Osteocyte (in vitro differentiated cells): Measurements from ENCODE around the gene DHX38. TPM values are rescaled to one million over a fixed set of nuclear protein-coding genes. Genes with fewer than 3 reads are reported as not detected.

Experiments
- DNase-seq: peaks from one replicate; pipeline ENCODE4 v3.0.0; 2021; ENCODE audit warnings: mixed read lengths; ENCODE audit not compliant: unreplicated experiment; ENCODE audit errors: extremely low spot score
- H3K27ac Mint-ChIP-seq: one replicate; pipeline ENCODE4 v1.8.0; 2021; ENCODE audit warnings: mild to moderate bottlenecking, mixed read lengths; ENCODE audit not compliant: unreplicated experiment
- H3K27me3 Mint-ChIP-seq: one replicate; pipeline ENCODE4 v1.8.0; 2021; ENCODE audit warnings: mixed read lengths; ENCODE audit not compliant: unreplicated experiment
- H3K36me3 Mint-ChIP-seq: one replicate; pipeline ENCODE4 v1.8.0; 2021; ENCODE audit warnings: mixed read lengths; ENCODE audit not compliant: unreplicated experiment
- H3K4me1 Mint-ChIP-seq: one replicate; pipeline ENCODE4 v1.8.0; 2021; ENCODE audit warnings: mixed read lengths; ENCODE audit not compliant: unreplicated experiment
- H3K4me3 Mint-ChIP-seq: one replicate; pipeline ENCODE4 v1.8.0; 2021; ENCODE audit warnings: mild to moderate bottlenecking, moderate library complexity, mixed read lengths; ENCODE audit not compliant: unreplicated experiment
- H3K9me3 Mint-ChIP-seq: one replicate; pipeline ENCODE4 v1.8.0; 2021; ENCODE audit warnings: mixed read lengths; ENCODE audit not compliant: unreplicated experiment
- CTCF ChIP-seq: fragments of 200-600 bp; sonication (generic); IDR thresholded peaks from 2 replicates; pipeline ENCODE4 v1.5.0; 2021; ENCODE audit warnings: antibody characterized with exemption, mild to moderate bottlenecking, moderate library complexity
- total RNA-seq: library from RNA; stranded (reverse); gene quantifications from 2 replicates; pipeline ENCODE4 v1.2.1, GENCODE V29; 2021

DHX38 gene
- total RNA-seq, 1 donor from 2014 or later = 59.3 TPM

- TF ChIP-seq CTCF = no peak
- H3K4me3 Mint-ChIP-seq = no peak overlapping the region
- no peaks in the 10 kb centered on the region for H3K9me3 Mint-ChIP-seq
- peaks cover 14% of the 10 kb centered on the region for H3K4me1 Mint-ChIP-seq
- peaks cover 49% of the 10 kb centered on the region for H3K36me3 Mint-ChIP-seq
- DNase-seq = no peak
- no peak overlapping the region for H3K27ac Mint-ChIP-seq
- no peaks in the 10 kb centered on the region for H3K27me3 Mint-ChIP-seq
Observed at GRCh38 chr16:72098936-72099335, 5.3 kb downstream of the DHX38 start.

GRCh38 chr16:72099377-72099818 is 5.8 kb downstream of the DHX38 start:
- Mint-ChIP-seq H3K36me3 (peaks cover 53% of the 10 kb centered on the region), H3K9me3 (no peaks in the 10 kb centered on the region), H3K27ac (no peak overlapping the region), H3K27me3 (no peaks in the 10 kb centered on the region), H3K4me1 (peaks cover 14% of the 10 kb centered on the region), H3K4me3 (no peak overlapping the region)
- peak; percentile 59 for TF ChIP-seq CTCF
- DNase-seq = no peak

GRCh38 chr16:72101195-72101594 is 7.5 kb downstream of the DHX38 start:
- Mint-ChIP-seq H3K36me3 (peaks cover 66% of the 10 kb centered on the region), H3K27ac (no peak overlapping the region), H3K4me3 (no peak overlapping the region), H3K9me3 (no peaks in the 10 kb centered on the region), H3K27me3 (no peaks in the 10 kb centered on the region), H3K4me1 (no peaks in the 10 kb centered on the region)
- no peak for TF ChIP-seq CTCF
- no peak for DNase-seq

GRCh38 chr16:72104905-72105304 is 11.3 kb downstream of the DHX38 start:
- TF ChIP-seq CTCF = no peak

GRCh38 chr16:72105978-72106377 is 12.3 kb downstream of the DHX38 start:
- Mint-ChIP-seq H3K4me3 (no peak overlapping the region), H3K27ac (no peak overlapping the region), H3K27me3 (no peaks in the 10 kb centered on the region), H3K36me3 (peaks cover 78% of the 10 kb centered on the region), H3K9me3 (no peaks in the 10 kb centered on the region), H3K4me1 (no peaks in the 10 kb centered on the region)
- TF ChIP-seq CTCF = no peak
- DNase-seq = no peak

More at GRCh38 chr16:72104905-72105304, 11.3 kb downstream of the DHX38 start:
- DNase-seq = no peak
- Mint-ChIP-seq H3K9me3 (no peaks in the 10 kb centered on the region), H3K4me1 (no peaks in the 10 kb centered on the region), H3K27me3 (no peaks in the 10 kb centered on the region), H3K36me3 (peaks cover 69% of the 10 kb centered on the region), H3K27ac (no peak overlapping the region), H3K4me3 (no peak overlapping the region)
